ENCODE measurements around the gene GHRH.

The GHRH gene

DNA sequence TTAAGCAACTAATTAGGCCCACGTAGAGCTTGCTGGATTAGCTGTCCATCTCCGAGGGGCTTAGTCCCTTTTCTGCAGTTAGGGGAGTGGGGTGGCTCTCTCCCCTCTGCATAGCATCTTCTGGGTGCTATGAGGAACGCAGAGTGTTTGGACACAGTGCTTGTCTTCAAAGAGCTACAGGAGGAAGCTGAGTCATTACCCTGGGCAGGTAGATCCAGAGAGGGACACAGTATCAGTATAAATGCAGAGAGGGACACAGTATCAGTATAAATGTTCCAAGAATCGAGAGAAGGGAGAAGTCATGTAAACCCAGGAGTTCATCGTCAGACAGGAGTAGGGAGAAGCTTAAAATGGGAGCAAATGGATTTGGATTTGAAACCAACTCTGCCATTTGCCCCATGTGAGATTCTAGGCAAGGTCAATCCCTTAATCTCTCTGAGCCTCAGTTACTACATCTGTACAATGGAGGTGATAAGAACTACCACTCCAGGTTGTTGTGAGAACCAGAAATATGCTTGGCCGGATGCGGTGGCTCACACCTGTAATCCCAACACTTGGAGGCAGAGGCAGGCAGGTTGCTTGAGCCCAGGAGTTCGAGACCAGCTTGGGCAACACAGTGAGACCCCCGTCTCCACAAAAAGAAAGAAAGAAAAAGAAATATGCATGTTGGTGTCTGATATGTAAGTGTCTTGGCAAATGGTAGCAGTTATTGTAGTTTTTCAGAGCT, 5.5 kb upstream of the GHRH start:
- TF ChIP-seq, protein P1, sequence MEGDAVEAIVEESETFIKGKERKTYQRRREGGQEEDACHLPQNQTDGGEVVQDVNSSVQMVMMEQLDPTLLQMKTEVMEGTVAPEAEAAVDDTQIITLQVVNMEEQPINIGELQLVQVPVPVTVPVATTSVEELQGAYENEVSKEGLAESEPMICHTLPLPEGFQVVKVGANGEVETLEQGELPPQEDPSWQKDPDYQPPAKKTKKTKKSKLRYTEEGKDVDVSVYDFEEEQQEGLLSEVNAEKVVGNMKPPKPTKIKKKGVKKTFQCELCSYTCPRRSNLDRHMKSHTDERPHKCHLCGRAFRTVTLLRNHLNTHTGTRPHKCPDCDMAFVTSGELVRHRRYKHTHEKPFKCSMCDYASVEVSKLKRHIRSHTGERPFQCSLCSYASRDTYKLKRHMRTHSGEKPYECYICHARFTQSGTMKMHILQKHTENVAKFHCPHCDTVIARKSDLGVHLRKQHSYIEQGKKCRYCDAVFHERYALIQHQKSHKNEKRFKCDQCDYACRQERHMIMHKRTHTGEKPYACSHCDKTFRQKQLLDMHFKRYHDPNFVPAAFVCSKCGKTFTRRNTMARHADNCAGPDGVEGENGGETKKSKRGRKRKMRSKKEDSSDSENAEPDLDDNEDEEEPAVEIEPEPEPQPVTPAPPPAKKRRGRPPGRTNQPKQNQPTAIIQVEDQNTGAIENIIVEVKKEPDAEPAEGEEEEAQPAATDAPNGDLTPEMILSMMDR (IDR thresholded peaks at IDR 0.05): no peak
- DNase-seq (ENCODE audit: low spot score): no peak
- Histone ChIP-seq H3K27ac (no peak overlapping the region), H3K4me3 (no peak overlapping the region)

DNA sequence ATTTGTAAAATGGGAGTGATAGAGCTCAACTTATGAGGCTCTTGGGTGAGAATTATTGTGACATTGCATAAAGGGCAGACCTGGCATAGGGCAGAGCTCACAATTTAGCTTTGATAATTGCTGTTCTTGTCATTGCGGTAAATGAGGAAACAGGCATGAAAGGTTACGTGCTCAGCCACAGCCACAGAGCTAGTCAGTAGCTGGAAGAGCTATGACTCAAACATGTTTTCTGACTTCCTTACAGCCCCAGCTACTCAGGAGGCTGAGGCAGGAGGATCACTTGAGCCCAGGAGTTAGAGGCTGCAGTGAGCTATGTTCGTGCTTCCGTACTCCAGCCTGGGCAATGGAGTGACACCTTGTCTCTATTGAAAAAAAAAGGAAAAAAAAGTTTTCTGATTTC, 3.5 kb upstream of the GHRH start:
- DNase-seq (ENCODE audit: low spot score): no peak
- H3K4me3 ChIP-seq: no peak overlapping the region
- TF ChIP-seq, protein P1 (IDR thresholded peaks at IDR 0.05): no peak
- H3K27ac ChIP-seq: no peak overlapping the region

DNA sequence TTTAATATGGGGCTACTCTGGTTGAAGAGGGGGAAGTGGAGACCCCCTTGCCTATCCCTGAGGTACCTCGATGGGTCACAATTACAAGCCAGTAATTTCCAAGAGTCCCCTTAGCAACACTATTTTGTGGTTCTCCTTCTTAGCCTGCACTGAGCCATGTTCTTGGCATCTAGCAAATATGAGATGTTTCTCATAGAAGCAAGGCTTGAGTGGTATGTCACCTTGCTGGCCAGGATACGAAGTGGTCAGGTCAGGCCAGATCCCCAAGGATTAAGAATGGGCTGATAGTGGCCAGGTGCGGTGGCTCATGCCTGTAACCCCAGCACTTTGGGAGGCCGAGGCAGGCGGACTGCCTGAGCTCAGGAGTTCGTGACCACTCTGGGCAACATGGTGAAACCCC, 2.1 kb upstream of the GHRH start:
- no peak overlapping the region for H3K27ac ChIP-seq
- DNase-seq (ENCODE audit: low spot score): no peak
- TF ChIP-seq, protein P1 (IDR thresholded peaks at IDR 0.05): no peak
- H3K4me3 ChIP-seq: no peak overlapping the region

DNA sequence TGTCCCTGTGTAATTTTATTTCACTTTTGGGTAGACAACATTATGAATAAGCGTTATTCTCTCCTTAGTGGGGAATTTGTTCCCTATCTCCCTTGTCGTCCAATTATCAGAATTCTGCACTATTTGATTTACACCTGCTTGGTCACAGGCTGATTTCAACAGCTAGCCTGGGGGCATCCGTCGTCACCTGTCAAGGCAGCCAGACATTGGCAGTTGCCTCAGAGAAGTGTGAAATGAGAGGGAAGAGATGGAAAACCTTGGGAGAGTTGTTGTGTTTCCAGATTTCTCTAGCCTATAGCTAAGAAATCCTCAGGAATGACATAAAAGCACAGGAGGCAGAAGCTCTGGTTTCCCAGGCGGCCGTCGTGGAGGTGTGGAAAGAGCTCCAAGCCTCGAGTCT, 891 bp upstream of the GHRH start:
- Histone ChIP-seq H3K27ac (no peak overlapping the region), H3K4me3 (no peak overlapping the region)
- TF ChIP-seq, protein P1 (IDR thresholded peaks at IDR 0.05): no peak
- no peak for DNase-seq (ENCODE audit: low spot score)

DNA sequence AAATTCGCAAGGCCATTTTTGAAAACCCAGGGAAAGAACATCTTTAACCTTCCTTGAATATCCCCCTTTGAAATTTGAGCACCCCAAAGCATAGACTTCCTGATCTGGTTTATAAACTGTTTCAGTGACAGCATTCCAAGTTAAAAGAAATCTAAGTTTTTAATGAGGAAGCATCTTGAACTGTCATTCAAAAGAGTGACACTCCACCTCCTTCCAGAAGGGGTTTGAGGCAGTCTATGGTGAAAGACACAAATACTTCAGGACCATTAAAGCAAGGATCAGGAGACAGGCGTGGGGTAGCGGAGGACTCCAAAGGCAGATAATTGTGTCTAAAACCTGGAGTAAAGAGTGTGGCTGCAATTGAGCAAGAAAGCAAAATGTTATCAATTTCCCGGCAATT, 691 bp downstream of the GHRH start:
- TF ChIP-seq, protein P1 (IDR thresholded peaks at IDR 0.05): no peak
- Histone ChIP-seq H3K4me3 (no peak overlapping the region), H3K27ac (no peak overlapping the region)
- DNase-seq (ENCODE audit: low spot score): no peak

DNA sequence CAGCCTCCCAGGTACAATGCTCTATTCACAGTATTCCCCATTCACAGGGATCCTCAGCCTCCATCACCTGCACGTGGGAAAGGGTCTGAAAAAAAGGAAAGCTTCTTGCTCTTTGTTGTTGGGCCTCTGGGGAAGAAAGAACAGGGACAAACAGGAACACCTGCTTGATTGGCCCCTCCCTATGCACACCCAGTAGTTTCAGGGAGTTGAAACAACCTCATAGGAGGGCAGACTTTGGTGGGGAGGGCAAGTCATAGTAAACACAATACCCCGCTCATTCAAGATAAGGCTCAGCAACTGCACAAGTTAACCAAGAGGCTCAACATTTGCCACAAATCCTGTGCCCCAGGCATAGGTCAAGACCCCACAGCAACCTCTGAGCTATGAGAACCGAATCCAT, 1.7 kb downstream of the GHRH start:
- DNase-seq (ENCODE audit: low spot score): no peak
- H3K4me3 ChIP-seq: no peak overlapping the region
- TF ChIP-seq, protein P1 (IDR thresholded peaks at IDR 0.05): no peak
- H3K27ac ChIP-seq: no peak overlapping the region

DNA sequence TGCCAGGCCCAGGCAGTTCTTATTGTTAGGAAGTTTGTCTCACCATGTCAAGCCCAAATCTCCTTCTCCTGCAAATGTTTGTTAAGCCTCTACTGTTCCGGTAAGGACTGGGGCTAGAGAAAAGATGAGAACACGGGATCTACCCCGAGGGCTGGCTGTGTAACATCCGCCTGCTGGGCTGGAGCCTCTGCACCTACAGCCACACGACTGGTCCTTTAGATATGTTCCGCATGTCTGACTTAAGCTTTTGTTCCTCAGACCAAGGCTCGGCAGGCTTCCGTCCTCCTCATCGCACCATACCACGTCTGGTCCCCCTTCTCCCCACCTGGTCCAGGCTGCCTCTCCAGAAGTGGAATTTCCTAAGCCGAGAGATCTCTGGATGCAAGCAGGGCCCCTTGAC, 2.6 kb downstream of the GHRH start:
- Histone ChIP-seq H3K27ac (no peak overlapping the region), H3K4me3 (no peak overlapping the region)
- no peak for DNase-seq (ENCODE audit: low spot score)
- TF ChIP-seq, protein P1 (IDR thresholded peaks at IDR 0.05): no peak
